PC-9 (cell line): ENCODE measurements around the gene PPP1R37. TPM values are rescaled to one million over a fixed set of nuclear protein-coding genes. Genes with fewer than 3 reads are reported as not detected.

Experiments
- BruUV-seq: library from RNA; stranded (reverse); fragments of 400-500 nt; replicated peaks from 2 replicates; lab custom pipeline; 2021; lab: Mats Ljungman, UMichigan
- CTCF ChIA-PET: fragments of 300-600 bp; sonication (Branson Sonifier 250); formaldehyde crosslinking; loops from one replicate; lab custom pipeline; 2022; ENCODE audit warnings: antibody characterized with exemption; lab: Charles Lee
- POLR2A ChIA-PET: fragments of 300-600 bp; sonication (Branson Sonifier 250); formaldehyde crosslinking; loops from one replicate; lab custom pipeline; 2022; ENCODE audit warnings: antibody characterized with exemption; ENCODE audit not compliant: unreplicated experiment; lab: Charles Lee
- DNase-seq, 2 experiments: peaks; one replicate each; pipeline versions ENCODE4 v3.0.0 to v3.0.0-alpha.2; 2015 to 2022; ENCODE audit warnings: mixed read lengths in 1 of 2
- H2AFZ ChIP-seq: fragments of 200-600 bp; sonication (generic); 2 replicates; pipeline ENCODE4 v1.8.1; 2017; ENCODE audit warnings: antibody characterized with exemption
- H3F3A ChIP-seq: fragments of 200-600 bp; sonication (generic); 2 replicates; pipeline ENCODE4 v1.8.1; 2017; ENCODE audit warnings: antibody characterized with exemption, mild to moderate bottlenecking, low read depth; ENCODE audit not compliant: insufficient read depth
- H3K27ac ChIP-seq: fragments of 200-600 bp; sonication (generic); 2 replicates; pipeline ENCODE4 v1.6.1; 2016; ENCODE audit warnings: mixed run types
- H3K27me3 ChIP-seq: fragments of 200-600 bp; sonication (generic); 2 replicates; pipeline ENCODE4 v1.6.1; 2016; ENCODE audit warnings: low read depth, mixed run types; ENCODE audit not compliant: insufficient read depth
- H3K36me3 ChIP-seq: fragments of 200-600 bp; sonication (generic); 2 replicates; pipeline ENCODE4 v1.6.1; 2016; ENCODE audit warnings: low read depth, mixed run types
- H3K4me1 ChIP-seq: fragments of 200-600 bp; sonication (generic); replicated peaks from 2 replicates; pipeline ENCODE4 v1.6.1; 2016; ENCODE audit warnings: mixed run types; ENCODE audit not compliant: insufficient read depth
- H3K4me2 ChIP-seq: fragments of 200-600 bp; sonication (generic); 2 replicates; pipeline ENCODE4 v1.6.1; 2017; ENCODE audit warnings: mixed run types
- H3K4me3 ChIP-seq: fragments of 200-600 bp; sonication (generic); 2 replicates; pipeline ENCODE4 v1.6.1; 2016; ENCODE audit warnings: mixed run types
- H3K79me2 ChIP-seq: fragments of 200-600 bp; sonication (generic); 2 replicates; pipeline ENCODE4 v1.6.1; 2017; ENCODE audit warnings: low read depth, mixed run types
- H3K9me2 ChIP-seq: fragments of 200-600 bp; sonication (generic); 2 replicates; pipeline ENCODE4 v1.8.1; 2017; ENCODE audit warnings: mild to moderate bottlenecking; ENCODE audit not compliant: insufficient read depth
- H3K9me3 ChIP-seq: fragments of 200-600 bp; sonication (generic); 2 replicates; pipeline ENCODE4 v1.8.1; 2016; ENCODE audit warnings: low read depth; ENCODE audit not compliant: insufficient read depth
- H4K20me1 ChIP-seq: fragments of 200-600 bp; sonication (generic); 2 replicates; pipeline ENCODE4 v1.8.1; 2017; ENCODE audit not compliant: insufficient read depth
- EZH2 ChIP-seq: fragments of 200-600 bp; sonication (generic); IDR thresholded peaks from 2 replicates; pipeline ENCODE4 v1.8.0; 2017; ENCODE audit warnings: antibody characterized with exemption, low read depth
- intact Hi-C: fragments of 100-400 bp; cut with micrococcal nuclease; formaldehyde crosslinking; loops from one replicate; pipeline ENCODE4 v1.10.0; 2022; ENCODE audit not compliant: unreplicated experiment
- total RNA-seq: library from RNA; stranded (reverse); gene quantifications from 2 replicates; pipeline ENCODE4 v1.2.3, GENCODE V29; 2021
- TF ChIP-seq, protein P1 (sequence below): fragments of 200-600 bp; sonication (generic); conservative IDR thresholded peaks from 2 replicates; pipeline ENCODE4 v1.6.1; 2017; ENCODE audit warnings: mixed run types, antibody characterized with exemption, mild to moderate bottlenecking, moderate library complexity

Gene PPP1R37
- total RNA-seq, 1 experiment from 2014 or later = 41.1 TPM

DNA sequence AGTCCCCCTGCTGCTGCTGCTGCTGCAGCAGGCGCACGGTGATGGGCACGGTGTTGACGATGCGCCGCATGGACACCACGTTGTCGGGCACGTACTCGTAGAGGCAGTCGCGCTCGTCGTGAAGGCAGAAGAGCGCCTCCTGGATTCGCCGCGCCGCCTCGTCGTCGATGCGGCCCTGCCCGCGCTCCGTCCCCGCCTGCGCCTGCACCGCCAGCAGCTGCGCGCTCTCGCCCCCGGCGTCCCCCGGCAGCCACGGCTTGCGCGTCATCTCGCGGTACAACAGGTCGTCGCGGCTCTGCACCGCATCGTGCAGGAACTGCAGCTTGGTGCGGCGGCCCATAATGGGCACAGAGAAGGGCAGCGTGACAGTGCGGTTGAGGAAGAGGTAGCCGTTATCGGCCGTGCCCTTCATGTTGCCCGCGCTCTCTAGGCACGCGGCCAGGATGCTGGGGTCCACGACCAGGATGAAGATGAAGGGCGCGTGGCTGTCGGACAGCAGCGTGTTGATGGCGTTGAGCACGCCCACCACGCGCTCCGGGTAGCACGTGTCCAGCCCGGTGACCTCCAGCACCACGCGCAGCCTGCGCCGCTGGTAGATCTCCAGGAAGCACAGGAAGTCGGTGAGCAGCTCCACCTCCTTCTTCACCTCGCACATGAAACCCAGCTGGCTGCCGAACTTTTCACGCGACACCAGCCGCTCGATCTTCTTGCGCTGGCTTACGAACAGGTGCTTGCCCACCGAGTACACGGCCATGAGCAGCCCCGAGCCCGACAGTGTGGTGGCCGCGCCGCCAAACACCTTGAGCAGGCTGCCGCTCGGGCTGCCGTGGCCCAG is 59.7 kb downstream of the PPP1R37 start:
- no peak overlapping the region for H3K4me3 ChIP-seq
- no peaks in the 10 kb centered on the region for H3K9me3 ChIP-seq
- POLR2A ChIA-PET = no interaction called here

GRCh38 chr19:45153339-45154063 is 60.5 kb downstream of the PPP1R37 start:
- no peaks in the 10 kb centered on the region for H3K9me3 ChIP-seq
- H3K4me3 ChIP-seq = no peak overlapping the region
- intact Hi-C loops = loop anchor here (5.0 kb wide), 1 partner anchor 61 kb away; the partner anchor contains the start of gene PPP1R37
- no peaks in the 10 kb centered on the region for H3K9me2 ChIP-seq
- H3K4me1 ChIP-seq = peaks cover 47% of the 10 kb centered on the region
- H2AFZ ChIP-seq = no peak overlapping the region
- ChIA-PET CTCF (interaction anchor here (0.6 kb wide), 1 partner anchor 79 kb away, joined by 3 read pairs; no protein-coding TSS in a partner anchor), POLR2A (no interaction called here)
- no peak overlapping the region for H3K4me2 ChIP-seq
- TF ChIP-seq EZH2 = no peak
- TF ChIP-seq, protein P1, sequence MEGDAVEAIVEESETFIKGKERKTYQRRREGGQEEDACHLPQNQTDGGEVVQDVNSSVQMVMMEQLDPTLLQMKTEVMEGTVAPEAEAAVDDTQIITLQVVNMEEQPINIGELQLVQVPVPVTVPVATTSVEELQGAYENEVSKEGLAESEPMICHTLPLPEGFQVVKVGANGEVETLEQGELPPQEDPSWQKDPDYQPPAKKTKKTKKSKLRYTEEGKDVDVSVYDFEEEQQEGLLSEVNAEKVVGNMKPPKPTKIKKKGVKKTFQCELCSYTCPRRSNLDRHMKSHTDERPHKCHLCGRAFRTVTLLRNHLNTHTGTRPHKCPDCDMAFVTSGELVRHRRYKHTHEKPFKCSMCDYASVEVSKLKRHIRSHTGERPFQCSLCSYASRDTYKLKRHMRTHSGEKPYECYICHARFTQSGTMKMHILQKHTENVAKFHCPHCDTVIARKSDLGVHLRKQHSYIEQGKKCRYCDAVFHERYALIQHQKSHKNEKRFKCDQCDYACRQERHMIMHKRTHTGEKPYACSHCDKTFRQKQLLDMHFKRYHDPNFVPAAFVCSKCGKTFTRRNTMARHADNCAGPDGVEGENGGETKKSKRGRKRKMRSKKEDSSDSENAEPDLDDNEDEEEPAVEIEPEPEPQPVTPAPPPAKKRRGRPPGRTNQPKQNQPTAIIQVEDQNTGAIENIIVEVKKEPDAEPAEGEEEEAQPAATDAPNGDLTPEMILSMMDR = no peak
- no TSS peak for BruUV-seq
- H4K20me1 ChIP-seq = peaks cover 10% of the 10 kb centered on the region; the same call in 1 of the 2 replicates
- H3K27me3 ChIP-seq = no peaks in the 10 kb centered on the region
- peaks cover 57% of the 10 kb centered on the region for H3F3A ChIP-seq
- no peak for DNase-seq
- no peaks in the 10 kb centered on the region for H3K79me2 ChIP-seq
- no peaks in the 10 kb centered on the region for H3K36me3 ChIP-seq
- no peak overlapping the region for H3K27ac ChIP-seq

More for the DNA sequence above, 59.7 kb downstream of the PPP1R37 start:
- H3K4me1 ChIP-seq = peaks cover 47% of the 10 kb centered on the region
- H3K36me3 ChIP-seq = no peaks in the 10 kb centered on the region
- peaks cover 57% of the 10 kb centered on the region for H3F3A ChIP-seq
- intact Hi-C loops = loop anchor here (5.0 kb wide), 1 partner anchor 60 kb away; the partner anchor contains the start of gene PPP1R37
- no peak overlapping the region for H3K4me2 ChIP-seq
- H3K27me3 ChIP-seq = no peaks in the 10 kb centered on the region
- TF ChIP-seq, protein P1 = no peak
- TF ChIP-seq EZH2 = no peak
- no peak for DNase-seq
- H2AFZ ChIP-seq = no peak overlapping the region
- CTCF ChIA-PET = no interaction called here
- H3K27ac ChIP-seq = no peak overlapping the region
- H3K79me2 ChIP-seq = no peaks in the 10 kb centered on the region
- H4K20me1 ChIP-seq = peaks cover 10% of the 10 kb centered on the region; the same call in 1 of the 2 replicates
- no TSS peak for BruUV-seq
- H3K9me2 ChIP-seq = no peaks in the 10 kb centered on the region
